ENCODE measurements around the gene CELF4.

The CELF4 gene

GRCh38 chr18:37552286-37552685, 13.3 kb downstream of the CELF4 start:
- Histone ChIP-seq H3K4me3 (ENCODE audit: low read depth, low read length) (no peak overlapping the region), H3K27ac (no peak overlapping the region), H3K27me3 (replicated peaks) (no peaks in the 10 kb centered on the region), H3K36me3 (replicated peaks) (no peaks in the 10 kb centered on the region)
- in situ Hi-C loops (cut with HindIII; ENCODE audit: low pct_ligation_motif_present, low sequenced_read_pairs): no loop called here
- no peak for DNase-seq
- no peak for TF ChIP-seq CTCF (IDR thresholded peaks at IDR 0.05; ENCODE audit: low read depth, low read length, missing control alignments)

- TF ChIP-seq CTCF (IDR thresholded peaks at IDR 0.05; ENCODE audit: low read depth, low read length, missing control alignments): no peak
- H3K27ac ChIP-seq: no peak overlapping the region
- no peaks in the 10 kb centered on the region for H3K36me3 ChIP-seq (replicated peaks)
- H3K4me3 ChIP-seq (ENCODE audit: low read depth, low read length): no peak overlapping the region
- no peaks in the 10 kb centered on the region for H3K27me3 ChIP-seq (replicated peaks)
- in situ Hi-C loops (cut with HindIII; ENCODE audit: low pct_ligation_motif_present, low sequenced_read_pairs): no loop called here
- DNase-seq: no peak
Observed at GRCh38 chr18:37551846-37552245, 13.8 kb downstream of the CELF4 start.

DNA sequence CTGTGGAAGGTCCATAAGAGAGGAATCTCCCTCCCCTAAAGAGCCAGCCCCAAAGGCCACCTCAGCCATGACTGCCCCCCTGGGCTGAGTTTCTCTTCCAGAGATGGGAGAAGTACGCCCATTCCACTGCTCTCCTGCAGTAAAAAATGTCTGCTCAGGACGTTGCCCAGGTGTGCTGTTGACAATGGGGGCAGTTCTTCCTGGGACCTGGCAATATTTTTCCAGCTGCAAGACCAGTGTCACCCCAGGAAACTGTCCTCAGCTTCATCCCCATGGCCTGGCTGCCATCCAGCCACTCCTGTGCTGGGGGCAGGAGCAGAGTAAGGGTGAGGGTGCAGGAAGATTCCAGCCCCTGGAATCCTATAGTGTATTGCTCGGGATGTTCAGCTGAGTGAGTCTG, 14.3 kb downstream of the CELF4 start:
- Histone ChIP-seq H3K27me3 (replicated peaks) (no peaks in the 10 kb centered on the region), H3K36me3 (replicated peaks) (no peaks in the 10 kb centered on the region), H3K4me3 (ENCODE audit: low read depth, low read length) (no peak overlapping the region), H3K27ac (no peak overlapping the region)
- in situ Hi-C loops (cut with HindIII; ENCODE audit: low pct_ligation_motif_present, low sequenced_read_pairs): no loop called here
- TF ChIP-seq CTCF (IDR thresholded peaks at IDR 0.05; ENCODE audit: low read depth, low read length, missing control alignments): no peak
- DNase-seq: no peak

- H3K27me3 ChIP-seq (replicated peaks): no peaks in the 10 kb centered on the region
Observed at GRCh38 chr18:37550118-37550875, 15.3 kb downstream of the CELF4 start.

DNA sequence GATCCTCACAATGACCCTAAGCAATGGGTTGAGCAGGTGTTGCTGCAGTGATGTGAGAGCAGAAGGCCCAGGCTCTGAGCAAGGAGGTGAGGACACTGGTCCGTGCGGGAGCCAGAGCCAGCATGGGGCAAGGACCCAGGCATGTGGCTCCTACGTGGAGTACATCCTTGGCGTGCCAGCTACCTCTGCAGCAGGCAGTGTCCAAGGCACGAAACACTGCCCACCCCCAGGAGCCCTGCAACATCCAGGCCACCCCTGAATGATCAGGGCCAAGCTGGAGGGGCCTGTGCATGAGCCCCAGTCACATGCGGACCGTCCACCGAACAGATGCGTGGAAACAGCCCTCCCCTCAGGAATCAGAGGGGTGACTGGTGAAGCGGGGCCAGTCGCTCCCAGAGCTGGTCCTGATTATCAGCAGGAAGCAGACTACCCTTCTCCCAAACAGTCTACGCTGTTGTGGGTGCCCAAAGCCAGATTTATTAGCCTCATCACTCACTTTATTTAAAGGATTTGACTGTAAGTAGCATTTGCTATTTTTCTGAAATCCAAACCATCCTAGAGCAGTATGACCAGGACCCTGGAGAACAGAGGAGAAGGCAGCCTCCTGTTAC, 16.8 kb downstream of the CELF4 start:
- Histone ChIP-seq H3K4me3 (ENCODE audit: low read depth, low read length) (no peak overlapping the region), H3K36me3 (replicated peaks) (no peaks in the 10 kb centered on the region), H3K27me3 (replicated peaks) (no peaks in the 10 kb centered on the region), H3K27ac (no peak overlapping the region)
- TF ChIP-seq CTCF (IDR thresholded peaks at IDR 0.05; ENCODE audit: low read depth, low read length, missing control alignments): no peak
- in situ Hi-C loops (cut with HindIII; ENCODE audit: low pct_ligation_motif_present, low sequenced_read_pairs): no loop called here
- no peak for DNase-seq

More at GRCh38 chr18:37550118-37550875, 15.3 kb downstream of the CELF4 start:
- H3K4me3 ChIP-seq (ENCODE audit: low read depth, low read length): no peak overlapping the region
- no peak overlapping the region for H3K27ac ChIP-seq
- no peak for DNase-seq
- in situ Hi-C loops (cut with HindIII; ENCODE audit: low pct_ligation_motif_present, low sequenced_read_pairs): no loop called here
- no peaks in the 10 kb centered on the region for H3K36me3 ChIP-seq (replicated peaks)
- no peak for TF ChIP-seq CTCF (IDR thresholded peaks at IDR 0.05; ENCODE audit: low read depth, low read length, missing control alignments)
